GM23338 (cell line): ENCODE data around the gene OBP2A.

Experiments used
- CREB1 ChIP-seq: fragments of 250-450 bp; sonication (Bioruptor Pico); IDR thresholded peaks from 2 replicates; pipeline ENCODE4 v1.5.0; 2020; ENCODE audit warnings: low read depth, mild to moderate bottlenecking, moderate library complexity
- ETS1 ChIP-seq: IDR thresholded peaks from 2 replicates; pipeline ENCODE4 v1.6.1; 2016; ENCODE audit warnings: antibody characterized with exemption
- EZH2 ChIP-seq: fragments of 200-600 bp; sonication (generic); IDR thresholded peaks from one replicate; pipeline ENCODE4 v1.8.0; 2017; ENCODE audit warnings: antibody characterized with exemption, mild to moderate bottlenecking, low read depth; ENCODE audit not compliant: unreplicated experiment
- EZH2phosphoT487 ChIP-seq: fragments of 200-600 bp; sonication (generic); IDR thresholded peaks from one replicate; pipeline ENCODE4 v1.8.1; 2018; ENCODE audit warnings: antibody characterized with exemption; ENCODE audit not compliant: unreplicated experiment
- JUNB ChIP-seq: IDR thresholded peaks from one replicate; pipeline ENCODE4 v1.6.1; 2016; ENCODE audit warnings: antibody characterized with exemption; ENCODE audit not compliant: unreplicated experiment
- POLR2AphosphoS5 ChIP-seq: IDR thresholded peaks from 2 replicates; pipeline ENCODE4 v1.6.1; 2016; ENCODE audit warnings: antibody characterized with exemption, low read depth
- REST ChIP-seq: IDR thresholded peaks from one replicate; pipeline ENCODE4 v1.6.1; 2018; ENCODE audit warnings: antibody characterized with exemption; ENCODE audit not compliant: unreplicated experiment
- ZNF331 ChIP-seq: fragments of 250-450 bp; sonication (Bioruptor Pico); IDR thresholded peaks from 2 replicates; pipeline ENCODE4 v1.5.0; 2020; ENCODE audit warnings: low read depth, mild to moderate bottlenecking, moderate library complexity
- TF ChIP-seq, protein P1 (sequence below), 2 experiments: fragments of 200-600 bp in 1 of 2; sonication (generic) in 1 of 2; conservative IDR thresholded peaks; 2 replicates each; pipeline versions ENCODE4 v1.5.1 to v1.6.1; 2016 to 2017; ENCODE audit warnings: antibody characterized with exemption in 2 of 2, low read depth in 2 of 2, mild to moderate bottlenecking in 2 of 2, moderate library complexity in 1 of 2

DNA sequence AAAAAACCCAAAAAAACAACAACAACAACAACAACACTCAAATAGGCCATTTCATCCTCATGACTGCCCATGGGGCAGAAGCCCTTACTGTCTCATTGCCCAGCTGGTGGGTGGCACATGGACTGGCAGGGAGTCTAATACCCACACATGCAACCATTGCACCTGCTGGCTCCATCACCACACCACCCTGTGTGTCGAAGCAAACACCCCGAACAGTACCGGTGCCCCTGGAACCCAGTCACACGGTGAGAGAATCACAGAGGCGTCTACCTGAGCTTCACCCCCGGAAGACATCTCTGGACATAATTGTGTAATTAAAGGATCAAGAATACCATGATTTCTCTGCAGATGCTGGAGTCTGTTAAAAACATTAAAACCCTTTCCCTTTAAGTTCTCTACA, 22.1 kb downstream of the OBP2A start:
- no peak for TF ChIP-seq CREB1 (CRISPR knock-in tag)
- TF ChIP-seq, protein P1, sequence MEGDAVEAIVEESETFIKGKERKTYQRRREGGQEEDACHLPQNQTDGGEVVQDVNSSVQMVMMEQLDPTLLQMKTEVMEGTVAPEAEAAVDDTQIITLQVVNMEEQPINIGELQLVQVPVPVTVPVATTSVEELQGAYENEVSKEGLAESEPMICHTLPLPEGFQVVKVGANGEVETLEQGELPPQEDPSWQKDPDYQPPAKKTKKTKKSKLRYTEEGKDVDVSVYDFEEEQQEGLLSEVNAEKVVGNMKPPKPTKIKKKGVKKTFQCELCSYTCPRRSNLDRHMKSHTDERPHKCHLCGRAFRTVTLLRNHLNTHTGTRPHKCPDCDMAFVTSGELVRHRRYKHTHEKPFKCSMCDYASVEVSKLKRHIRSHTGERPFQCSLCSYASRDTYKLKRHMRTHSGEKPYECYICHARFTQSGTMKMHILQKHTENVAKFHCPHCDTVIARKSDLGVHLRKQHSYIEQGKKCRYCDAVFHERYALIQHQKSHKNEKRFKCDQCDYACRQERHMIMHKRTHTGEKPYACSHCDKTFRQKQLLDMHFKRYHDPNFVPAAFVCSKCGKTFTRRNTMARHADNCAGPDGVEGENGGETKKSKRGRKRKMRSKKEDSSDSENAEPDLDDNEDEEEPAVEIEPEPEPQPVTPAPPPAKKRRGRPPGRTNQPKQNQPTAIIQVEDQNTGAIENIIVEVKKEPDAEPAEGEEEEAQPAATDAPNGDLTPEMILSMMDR (conservative IDR thresholded peaks at IDR 0.05; ENCODE audit: low read depth in 2 of 2) = no peak
- no peak for TF ChIP-seq EZH2
- no peak for TF ChIP-seq EZH2phosphoT487
- no peak for TF ChIP-seq ETS1
- TF ChIP-seq REST = no peak
- TF ChIP-seq ZNF331 (CRISPR knock-in tag) = no peak
- TF ChIP-seq JUNB = no peak
- TF ChIP-seq POLR2AphosphoS5 = no peak
